ENCODE measurements around the gene SNX15. TPM values are rescaled to one million over a fixed set of nuclear protein-coding genes. Genes with fewer than 3 reads are reported as not detected.
A peak's percentile ranks its signal among the peaks of the same experiment; 100 is the strongest.

Gene SNX15
- total and polyA plus RNA-seq, 4 donors, result 16.2 to 28.4 (median 18.9) TPM

DNA sequence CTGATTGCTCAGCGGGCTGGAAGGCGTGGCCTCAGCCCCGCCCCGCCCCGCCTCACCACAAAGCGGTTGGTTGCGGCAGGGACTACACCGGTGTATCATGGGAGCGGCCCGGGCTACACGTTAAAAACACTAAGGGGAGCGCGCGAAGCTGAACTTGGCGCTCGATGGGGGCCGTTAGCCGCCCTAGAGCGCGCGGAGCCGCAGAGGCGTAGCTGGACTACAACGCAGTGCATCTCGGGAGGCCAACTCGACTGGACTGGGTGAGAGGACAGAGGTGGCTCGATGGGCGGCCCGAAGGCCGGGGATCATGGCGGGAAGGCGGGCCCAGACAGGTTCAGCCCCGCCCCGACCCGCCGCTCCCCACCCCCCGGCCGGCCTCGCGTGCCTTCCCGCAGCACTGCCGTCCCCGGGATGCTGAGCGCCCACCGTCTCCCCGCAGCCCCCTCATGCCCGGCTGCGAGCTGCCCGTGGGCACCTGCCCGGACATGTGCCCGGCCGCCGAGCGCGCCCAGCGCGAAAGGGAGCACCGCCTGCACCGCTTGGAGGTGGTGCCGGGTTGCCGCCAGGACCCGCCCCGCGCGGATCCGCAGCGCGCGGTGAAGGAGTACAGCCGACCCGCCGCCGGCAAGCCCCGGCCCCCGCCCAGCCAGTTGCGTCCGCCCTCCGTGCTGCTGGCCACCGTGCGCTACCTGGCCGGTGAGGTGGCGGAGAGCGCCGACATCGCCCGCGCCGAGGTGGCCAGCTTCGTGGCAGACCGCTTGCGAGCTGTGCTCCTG is 13.8 kb downstream of the SNX15 start, which contains the start of gene SAC3D1:
Gene SAC3D1 (plus strand): TSS at position 364 of the 776 bp plus-strand sequence. CDS start 83 bp downstream, at position 447.
- WGBS, 2 donors, result 1% methylated on average over 71 to 91 of the region's 91 CpGs
- Histone ChIP-seq H3K9ac (ENCODE audit: insufficient read depth in 1 of 2, low read length in 2 of 2) (peak within 1 kb of the TSS in 1 of 2 donors; percentile 49), H3K9me3 (ENCODE audit: control insufficient read depth in 4 of 4, insufficient read depth in 3 of 4, low read length in 3 of 4) (no peaks in the 10 kb centered on the region), H3K4me3 (peak within 1 kb of the TSS; percentile 93), H3K36me3 (ENCODE audit: control insufficient read depth in 4 of 4, insufficient read depth in 4 of 4, low read length in 4 of 4) (peaks cover 0 to 35% (median 20%) of the 10 kb centered on the region in 4 donors), H3K27me3 (ENCODE audit: control insufficient read depth in 3 of 3, insufficient read depth in 3 of 3, low read length in 2 of 3) (no peaks in the 10 kb centered on the region), H3K27ac (ENCODE audit: low read depth in 1 of 2, low read length in 1 of 2) (peak within 1 kb of the TSS; percentile 91 to 98), H3K4me1 (ENCODE audit: control insufficient read depth in 5 of 5, insufficient read depth in 5 of 5, low read length in 5 of 5) (peaks cover 0 to 18% (median 0%) of the 10 kb centered on the region in 5 donors)
- DNase-seq, result peak; percentile 95 to 96 (median 95)
- peak; percentile 95 for ATAC-seq (ENCODE audit: insufficient read depth, low FRiP score)
- no peak for TF ChIP-seq CTCF (IDR thresholded peaks at IDR 0.05; ENCODE audit: control extremely low read depth, extremely low read depth)

- Histone ChIP-seq H3K9me3 (ENCODE audit: control insufficient read depth in 4 of 4, insufficient read depth in 3 of 4, low read length in 3 of 4) (no peaks in the 10 kb centered on the region), H3K9ac (ENCODE audit: insufficient read depth in 1 of 2, low read length in 2 of 2) (no peak overlapping the region), H3K27ac (ENCODE audit: low read depth in 1 of 2, low read length in 1 of 2) (no peak overlapping the region), H3K4me3 (no peak overlapping the region), H3K36me3 (ENCODE audit: control insufficient read depth in 4 of 4, insufficient read depth in 4 of 4, low read length in 4 of 4) (peaks cover 0 to 26% (median 15%) of the 10 kb centered on the region in 4 donors), H3K4me1 (ENCODE audit: control insufficient read depth in 5 of 5, insufficient read depth in 5 of 5, low read length in 5 of 5) (peaks cover 0 to 24% (median 0%) of the 10 kb centered on the region in 5 donors), H3K27me3 (ENCODE audit: control insufficient read depth in 3 of 3, insufficient read depth in 3 of 3, low read length in 2 of 3) (no peaks in the 10 kb centered on the region)
- no peak for TF ChIP-seq CTCF (IDR thresholded peaks at IDR 0.05; ENCODE audit: control extremely low read depth, extremely low read depth)
- ATAC-seq (ENCODE audit: insufficient read depth, low FRiP score), result no peak
- DNase-seq, result no peak
- WGBS, 2 donors, result 75 to 87% methylated on average over 6 of the region's 6 CpGs
Measured at GRCh38 chr11:65042891-65043290, 15.7 kb downstream of the SNX15 start.

DNA sequence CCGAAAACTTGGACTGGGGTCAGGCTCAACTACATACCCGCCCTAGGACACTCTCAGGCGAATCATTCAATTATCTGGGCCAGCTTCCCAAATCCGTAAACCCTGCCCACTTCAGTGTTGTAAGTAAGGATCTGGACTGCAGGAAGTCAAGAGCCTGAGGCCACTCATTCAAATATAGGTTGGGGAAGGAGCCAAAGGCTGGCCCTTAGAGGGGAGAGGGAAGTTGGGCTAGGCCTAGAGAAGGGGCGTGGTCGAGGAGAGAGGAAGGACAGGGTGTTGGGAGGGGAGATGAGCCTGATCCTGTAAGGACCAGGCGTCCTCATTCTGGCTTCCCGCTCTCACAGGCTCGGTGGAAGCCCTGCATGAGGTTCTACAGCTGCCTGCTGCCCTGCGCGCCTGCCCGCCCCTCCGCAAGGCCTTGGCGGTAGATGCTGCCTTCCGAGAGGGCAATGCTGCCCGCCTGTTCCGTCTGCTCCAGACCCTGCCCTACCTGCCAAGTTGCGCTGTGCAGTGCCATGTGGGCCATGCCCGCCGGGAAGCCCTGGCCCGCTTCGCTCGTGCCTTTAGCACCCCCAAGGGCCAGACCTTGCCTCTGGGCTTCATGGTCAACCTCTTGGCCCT is 16.8 kb downstream of the SNX15 start:
- ATAC-seq (ENCODE audit: insufficient read depth, low FRiP score) (peak; percentile 12), DNase-seq (peak in 1 of 3 donors; percentile 26)
- H3K9ac ChIP-seq (ENCODE audit: insufficient read depth in 1 of 2, low read length in 2 of 2), result no peak overlapping the region
- peak overlapping the region in 1 of 2 donors; percentile 40 for H3K27ac ChIP-seq (ENCODE audit: low read depth in 1 of 2, low read length in 1 of 2)
- no peak overlapping the region for H3K4me3 ChIP-seq
- peaks cover 0 to 28% (median 0%) of the 10 kb centered on the region in 5 donors for H3K4me1 ChIP-seq (ENCODE audit: control insufficient read depth in 5 of 5, insufficient read depth in 5 of 5, low read length in 5 of 5)
- H3K27me3 ChIP-seq (ENCODE audit: control insufficient read depth in 3 of 3, insufficient read depth in 3 of 3, low read length in 2 of 3), result no peaks in the 10 kb centered on the region
- H3K36me3 ChIP-seq (ENCODE audit: control insufficient read depth in 4 of 4, insufficient read depth in 4 of 4, low read length in 4 of 4), result peaks cover 0 to 18% (median 8%) of the 10 kb centered on the region in 4 donors
- TF ChIP-seq CTCF (IDR thresholded peaks at IDR 0.05; ENCODE audit: control extremely low read depth, extremely low read depth), result no peak
- no peaks in the 10 kb centered on the region for H3K9me3 ChIP-seq (ENCODE audit: control insufficient read depth in 4 of 4, insufficient read depth in 3 of 4, low read length in 3 of 4)
- 73 to 78% methylated on average over 23 of the region's 23 CpGs for WGBS, 2 donors

All from lung (tissue), 12 donors.